ENCODE measurements around the gene PRPF6.
A peak's percentile ranks its signal among the peaks of the same experiment; 100 is the strongest.

DNA sequence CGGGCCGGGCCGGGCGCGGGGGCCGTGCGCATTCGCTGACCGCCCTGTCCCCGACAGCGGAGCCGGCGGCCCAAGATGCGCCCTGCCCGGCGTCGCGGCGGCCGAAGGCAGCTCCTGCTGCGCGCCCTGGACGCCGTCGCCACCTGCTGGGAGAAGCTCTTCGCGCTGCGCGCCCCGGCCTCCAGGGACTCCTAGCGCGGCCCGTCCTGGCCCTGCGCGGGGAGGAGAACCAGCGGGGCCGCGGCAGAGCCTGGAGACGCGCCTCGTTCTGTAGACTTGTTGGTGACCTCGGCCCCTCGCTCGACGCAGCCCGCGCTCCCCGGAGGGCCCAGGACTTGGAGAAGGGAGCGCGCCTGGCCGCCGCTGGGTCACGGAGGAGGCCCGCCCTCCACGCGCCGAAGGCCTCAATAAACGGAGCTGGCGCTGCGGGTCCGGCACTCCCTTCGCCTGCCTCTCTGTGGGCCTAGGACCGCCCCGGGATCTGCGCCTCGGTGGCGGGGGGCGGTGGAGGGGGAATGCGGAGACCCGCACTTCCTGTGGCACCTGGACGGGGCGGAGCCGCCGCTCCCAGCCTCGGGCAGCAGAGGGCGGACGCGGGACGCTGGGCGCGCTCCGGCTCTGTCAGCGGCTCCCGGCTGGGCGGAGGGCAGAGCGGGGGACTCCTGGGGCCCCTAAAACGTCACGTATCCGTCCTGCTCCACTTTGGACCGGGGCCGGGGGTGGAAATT is 57.8 kb downstream of the PRPF6 start:
- TF ChIP-seq, protein P1, sequence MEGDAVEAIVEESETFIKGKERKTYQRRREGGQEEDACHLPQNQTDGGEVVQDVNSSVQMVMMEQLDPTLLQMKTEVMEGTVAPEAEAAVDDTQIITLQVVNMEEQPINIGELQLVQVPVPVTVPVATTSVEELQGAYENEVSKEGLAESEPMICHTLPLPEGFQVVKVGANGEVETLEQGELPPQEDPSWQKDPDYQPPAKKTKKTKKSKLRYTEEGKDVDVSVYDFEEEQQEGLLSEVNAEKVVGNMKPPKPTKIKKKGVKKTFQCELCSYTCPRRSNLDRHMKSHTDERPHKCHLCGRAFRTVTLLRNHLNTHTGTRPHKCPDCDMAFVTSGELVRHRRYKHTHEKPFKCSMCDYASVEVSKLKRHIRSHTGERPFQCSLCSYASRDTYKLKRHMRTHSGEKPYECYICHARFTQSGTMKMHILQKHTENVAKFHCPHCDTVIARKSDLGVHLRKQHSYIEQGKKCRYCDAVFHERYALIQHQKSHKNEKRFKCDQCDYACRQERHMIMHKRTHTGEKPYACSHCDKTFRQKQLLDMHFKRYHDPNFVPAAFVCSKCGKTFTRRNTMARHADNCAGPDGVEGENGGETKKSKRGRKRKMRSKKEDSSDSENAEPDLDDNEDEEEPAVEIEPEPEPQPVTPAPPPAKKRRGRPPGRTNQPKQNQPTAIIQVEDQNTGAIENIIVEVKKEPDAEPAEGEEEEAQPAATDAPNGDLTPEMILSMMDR (IDR thresholded peaks at IDR 0.05 in 8 of 11, conservative IDR thresholded peaks at IDR 0.05 in 3 of 11) = peak; percentile 71 to 93 (median 89)
- TF ChIP-seq POLR2A (IDR thresholded peaks at IDR 0.05) = no peak
- TF ChIP-seq POLR2AphosphoS5 (IDR thresholded peaks at IDR 0.05) = peak; percentile 44 to 84 (median 76)

All from spleen (tissue), 7 donors.